EL (cell line): ENCODE results near the gene VRK3.
A peak's percentile ranks its signal among the peaks of the same experiment; 100 is the strongest.
"Not testable (repeated sequence)": the region's sequence is repeated elsewhere in the genome, so short reads cannot be mapped to it uniquely, and the experiment has no call there.

ENCODE experiments used
- DNase-seq: peaks from one replicate; pipeline ENCODE4 v3.0.0-alpha.2; 2016

The VRK3 gene, protein sequence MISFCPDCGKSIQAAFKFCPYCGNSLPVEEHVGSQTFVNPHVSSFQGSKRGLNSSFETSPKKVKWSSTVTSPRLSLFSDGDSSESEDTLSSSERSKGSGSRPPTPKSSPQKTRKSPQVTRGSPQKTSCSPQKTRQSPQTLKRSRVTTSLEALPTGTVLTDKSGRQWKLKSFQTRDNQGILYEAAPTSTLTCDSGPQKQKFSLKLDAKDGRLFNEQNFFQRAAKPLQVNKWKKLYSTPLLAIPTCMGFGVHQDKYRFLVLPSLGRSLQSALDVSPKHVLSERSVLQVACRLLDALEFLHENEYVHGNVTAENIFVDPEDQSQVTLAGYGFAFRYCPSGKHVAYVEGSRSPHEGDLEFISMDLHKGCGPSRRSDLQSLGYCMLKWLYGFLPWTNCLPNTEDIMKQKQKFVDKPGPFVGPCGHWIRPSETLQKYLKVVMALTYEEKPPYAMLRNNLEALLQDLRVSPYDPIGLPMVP

DNA sequence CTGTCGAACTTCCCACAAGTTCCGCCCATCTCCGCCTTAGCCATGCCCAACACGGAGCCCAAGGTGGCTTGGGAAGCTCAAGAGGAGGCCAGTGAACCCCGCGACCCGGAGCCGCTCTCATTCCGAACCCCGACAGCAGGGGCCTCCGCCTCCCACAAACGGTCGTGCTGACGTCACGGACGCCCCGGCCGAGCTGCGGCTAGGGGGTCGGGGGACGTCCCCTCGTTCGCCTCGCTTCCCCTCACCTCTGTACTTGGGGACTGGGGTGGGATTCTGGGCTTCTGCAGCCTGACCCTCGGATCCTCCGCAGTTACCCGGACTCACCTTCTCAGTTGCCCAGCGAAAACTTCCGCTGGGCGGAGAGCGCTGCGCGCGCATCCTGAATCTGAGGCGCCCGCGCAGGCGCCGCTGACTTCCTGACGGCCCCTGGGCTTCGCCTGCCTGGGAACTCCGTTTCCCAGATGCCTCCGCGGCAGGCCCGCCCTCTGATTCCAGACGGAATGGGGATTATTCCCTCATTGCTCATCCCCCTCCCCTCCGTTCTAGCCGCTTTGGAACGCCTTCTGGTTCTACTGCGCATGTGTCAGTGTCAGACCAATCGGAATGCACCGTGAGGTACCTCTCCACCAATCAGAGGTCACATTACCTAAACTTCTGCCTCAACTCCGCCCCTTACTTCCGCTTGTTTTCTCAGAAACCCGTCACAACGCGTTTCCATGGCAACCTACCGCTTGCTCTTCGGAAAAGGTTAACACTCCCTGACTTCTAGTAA, at the start of gene VRK3:
TSS of gene VRK3 (minus strand) at position 351 of the 772 bp plus-strand sequence. CDS start 9,210 bp downstream, outside the sequence.
- peak; percentile 100 for DNase-seq

DNA sequence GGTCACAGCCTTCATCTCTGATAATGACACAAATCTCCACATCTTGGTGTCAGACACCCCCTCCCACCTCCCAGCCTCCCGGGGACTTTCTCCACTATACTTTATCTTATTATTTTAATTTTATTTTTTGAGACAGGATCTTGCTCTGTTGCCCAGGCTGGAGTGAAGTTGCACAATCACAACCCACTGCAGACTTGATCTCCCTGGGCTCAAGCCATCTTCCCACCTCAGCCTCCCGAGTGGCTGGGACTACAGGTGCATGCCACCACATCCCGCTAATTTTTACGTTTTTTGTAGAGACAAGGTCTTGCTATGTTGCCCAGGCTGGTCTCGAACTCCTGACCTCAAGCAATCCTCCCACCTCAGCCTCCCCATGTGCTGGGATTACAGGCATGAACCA, 43.2 kb upstream of the VRK3 start:
- not testable (repeated sequence) for DNase-seq

DNA sequence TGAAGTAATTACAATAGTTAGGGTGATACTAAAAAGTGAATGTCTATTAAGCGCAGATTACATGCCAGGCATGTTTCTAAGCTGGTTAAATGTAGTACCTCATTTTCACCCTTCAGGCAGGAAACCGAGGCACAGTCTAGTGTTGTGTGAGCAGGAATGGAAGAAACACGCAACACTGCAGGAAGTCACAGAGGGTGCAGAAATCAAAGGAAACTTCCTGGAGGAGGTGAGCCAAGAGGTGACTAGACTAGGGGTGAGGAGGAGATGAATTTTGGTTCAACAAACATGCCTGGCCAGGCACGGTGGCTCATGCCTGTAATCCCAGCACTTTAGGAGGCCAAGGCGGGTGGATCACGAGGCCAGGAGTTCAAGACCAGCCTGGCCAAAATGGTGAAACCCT, 42.4 kb upstream of the VRK3 start:
- no peak for DNase-seq

DNA sequence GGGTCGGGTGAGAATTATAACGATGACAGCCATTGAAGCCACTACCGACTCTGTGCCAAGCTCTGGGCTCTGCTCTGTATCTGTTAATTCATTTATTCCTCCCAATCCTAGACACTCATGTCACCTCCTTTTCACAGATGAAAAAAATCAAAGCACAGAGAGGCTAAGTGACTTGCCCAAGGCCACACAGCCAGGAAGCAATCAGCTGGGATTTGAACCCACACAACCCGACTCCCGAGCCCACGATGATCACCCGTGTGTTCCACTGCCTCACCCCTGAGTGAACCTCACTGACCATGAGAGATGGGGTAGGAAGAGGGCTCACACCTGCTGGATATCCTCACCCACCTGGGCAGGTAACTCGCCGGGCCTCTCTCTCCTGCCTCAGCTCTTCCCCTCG, 40.8 kb upstream of the VRK3 start:
- no peak for DNase-seq

DNA sequence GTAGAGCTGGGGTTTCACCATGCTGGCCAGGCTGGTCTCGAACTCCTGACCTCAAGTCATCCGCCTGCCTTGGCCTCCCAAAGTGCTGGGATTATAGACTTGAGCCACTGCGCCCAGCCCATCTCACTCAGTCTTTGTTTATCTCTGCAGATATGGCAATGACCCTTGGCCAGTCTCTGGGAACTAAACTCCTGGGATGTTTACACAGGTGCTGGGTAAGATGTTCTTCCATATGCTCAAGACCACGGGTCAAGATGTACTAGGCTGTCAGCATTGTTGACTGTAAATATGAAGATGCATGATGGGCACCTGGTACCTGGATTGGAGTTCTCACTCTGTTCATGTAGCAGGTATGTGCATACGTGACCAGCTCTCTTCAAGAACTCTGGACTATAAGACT, 36.5 kb upstream of the VRK3 start:
- DNase-seq: no peak

DNA sequence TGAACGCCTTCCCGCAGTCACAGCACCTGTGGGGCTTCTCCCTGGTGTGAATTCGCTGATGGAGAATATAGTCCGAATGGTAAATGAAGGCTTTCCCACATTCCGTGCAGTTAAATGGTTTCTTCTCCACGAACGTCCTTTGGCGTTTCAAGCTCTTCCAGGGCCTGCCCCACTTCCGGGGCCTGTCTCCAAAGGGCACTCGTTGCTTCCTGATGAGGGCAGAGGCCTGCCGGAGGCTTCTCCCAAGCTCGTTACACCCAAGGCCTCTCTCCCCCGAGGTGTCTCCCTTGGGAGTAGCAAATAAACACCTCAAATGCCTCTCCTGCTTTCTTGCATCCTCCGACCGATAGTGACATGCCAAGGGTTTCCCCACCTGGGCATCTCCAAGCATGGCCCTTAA, 34.9 kb upstream of the VRK3 start:
- DNase-seq: no peak

DNA sequence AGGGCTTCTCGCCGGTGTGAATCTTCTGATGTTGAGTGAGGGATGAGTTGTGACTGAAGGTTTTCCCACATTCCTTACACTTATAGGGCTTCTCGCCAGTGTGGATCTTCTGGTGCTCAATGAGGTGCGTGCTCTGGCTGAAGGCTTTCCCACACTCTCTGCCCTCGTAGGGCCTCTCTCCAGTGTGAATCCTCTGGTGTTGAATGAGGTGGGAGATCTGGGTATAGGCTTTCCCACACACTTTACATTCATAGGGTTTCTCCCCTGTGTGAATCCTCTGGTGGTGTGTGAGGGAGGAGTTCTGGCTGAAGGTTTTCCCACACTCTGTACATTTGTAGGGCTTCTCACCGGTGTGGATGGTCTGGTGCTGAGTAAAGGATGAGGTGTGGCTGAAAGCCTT, 33.9 kb upstream of the VRK3 start:
- no peak for DNase-seq

DNA sequence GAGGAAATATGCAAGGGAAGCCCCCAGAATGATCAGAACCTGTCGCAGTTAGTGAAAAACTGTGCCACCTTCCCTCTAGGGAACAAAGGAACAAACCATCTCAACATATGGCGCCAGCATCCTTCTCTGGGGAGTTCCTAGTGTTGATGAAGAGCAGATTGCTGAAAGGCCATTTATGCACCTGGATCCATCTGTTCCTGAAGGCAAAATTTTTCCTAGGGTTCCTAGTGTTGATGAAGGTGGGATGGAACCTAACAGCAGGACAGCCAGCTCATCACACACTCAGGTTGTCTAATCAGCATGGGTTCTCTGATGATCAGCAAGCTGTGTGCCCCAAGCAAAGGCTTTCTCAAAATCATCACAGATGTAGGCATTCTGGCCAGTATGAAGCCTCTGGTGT, 33.3 kb upstream of the VRK3 start:
- DNase-seq: no peak

DNA sequence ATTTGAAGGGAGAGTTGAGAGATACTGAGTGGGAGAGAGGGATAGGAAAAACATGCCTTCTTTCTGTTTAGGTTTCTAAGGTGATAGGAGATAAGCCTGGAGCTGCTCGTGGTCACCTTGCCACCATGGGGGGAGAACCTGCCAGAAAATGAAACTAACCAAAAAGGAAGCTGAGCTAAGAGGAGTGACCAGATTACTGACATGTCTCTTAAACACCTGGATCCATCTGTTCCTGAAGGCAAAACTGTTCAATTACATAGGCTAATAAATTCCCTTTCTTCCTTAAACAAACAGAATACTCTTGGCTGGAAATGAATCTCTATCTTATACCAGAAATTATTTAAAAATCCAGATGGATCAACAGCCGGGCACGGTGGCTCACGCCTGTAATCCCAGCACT, 27.9 kb upstream of the VRK3 start:
- DNase-seq: no peak

DNA sequence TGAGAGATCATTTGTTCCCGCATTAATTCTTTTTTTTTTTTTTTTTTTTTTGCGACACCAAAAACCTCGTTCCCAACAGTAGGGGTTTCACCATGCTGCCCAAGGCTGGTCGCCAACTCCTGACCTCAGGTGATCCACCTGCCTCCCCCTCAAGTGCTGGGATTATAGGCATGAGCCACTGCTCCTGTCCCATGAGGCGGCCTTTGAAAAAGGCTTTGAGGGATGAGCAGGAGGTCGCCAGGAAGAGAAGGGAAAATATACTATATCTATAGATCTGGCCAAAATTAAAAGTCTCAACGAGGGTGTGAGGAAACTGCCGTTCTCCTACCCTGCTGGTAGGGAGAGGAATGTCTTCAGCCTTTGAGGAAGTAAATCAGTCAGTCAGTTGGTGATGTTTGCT, 26.8 kb upstream of the VRK3 start:
- no peak for DNase-seq

DNA sequence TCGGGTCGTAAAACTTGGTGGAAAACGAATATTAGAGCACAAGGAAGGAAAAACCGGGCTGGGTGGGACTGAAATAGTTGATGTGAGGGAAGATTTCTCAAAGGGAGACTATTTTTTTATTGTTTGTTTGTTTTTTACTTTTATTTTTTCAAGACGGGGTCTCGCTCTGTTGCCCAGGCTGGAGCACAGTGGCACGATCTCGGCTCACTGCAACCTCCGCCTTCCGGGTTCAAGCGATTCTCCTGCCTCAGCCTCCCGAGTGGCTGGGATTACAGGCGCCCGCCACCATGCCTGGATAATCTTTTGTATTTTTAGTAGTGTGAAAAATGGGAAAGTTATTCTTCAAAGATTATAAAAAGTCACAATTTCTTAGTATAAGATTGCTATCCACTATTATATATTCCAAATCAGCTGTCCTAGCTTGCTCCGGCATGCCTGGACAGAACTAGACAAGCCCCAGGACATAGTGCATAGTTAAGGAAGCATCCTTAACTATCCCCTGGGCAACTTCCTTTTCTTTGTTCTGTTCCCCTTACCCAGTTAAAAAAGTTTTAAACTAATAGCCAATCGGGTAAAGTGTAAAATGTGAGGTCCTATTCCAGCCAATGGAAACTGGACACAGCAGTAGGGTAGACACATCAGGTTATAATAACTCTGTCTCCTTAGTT, 26.2 kb upstream of the VRK3 start:
- DNase-seq: not testable (repeated sequence)

DNA sequence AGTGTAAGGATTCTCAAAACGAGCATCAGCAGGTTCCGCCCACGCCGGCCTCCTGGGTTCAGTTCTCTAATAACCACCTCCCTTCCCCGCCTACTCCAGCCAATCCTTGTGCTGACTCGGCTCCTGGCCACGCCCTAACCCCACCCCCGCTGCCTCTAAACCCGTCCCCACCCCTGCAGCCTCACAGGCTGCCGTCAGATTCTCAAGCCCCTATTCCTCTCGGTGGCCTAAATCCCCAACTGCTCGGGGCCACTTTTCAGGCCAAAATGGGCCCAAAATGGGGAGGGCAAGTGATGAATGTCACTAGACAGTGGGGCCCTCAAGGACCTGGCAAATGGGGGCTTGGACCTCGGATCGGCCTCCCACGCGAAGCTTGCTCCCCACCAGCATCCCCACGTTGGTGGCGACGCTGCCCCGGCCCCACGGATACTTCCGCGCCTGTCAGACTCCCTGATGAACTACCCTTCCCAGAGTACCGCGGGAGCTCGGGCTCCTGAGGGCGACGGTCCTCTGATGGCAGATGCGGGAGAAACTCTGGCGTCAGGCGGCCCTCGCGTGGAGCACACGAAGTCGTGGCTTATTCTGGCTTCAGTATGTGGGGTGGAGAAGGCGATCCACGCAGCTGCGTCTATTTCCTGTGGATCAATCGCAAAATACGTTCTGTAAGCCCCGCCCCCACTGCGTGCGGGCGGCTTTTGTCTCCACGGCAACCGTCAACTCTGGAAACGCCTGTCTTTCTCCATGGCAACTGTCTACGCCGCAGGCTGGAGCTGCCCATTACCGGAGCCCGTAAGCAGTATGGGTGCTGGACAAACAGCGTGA, 25.4 kb upstream of the VRK3 start:
- DNase-seq: peak; percentile 60

DNA sequence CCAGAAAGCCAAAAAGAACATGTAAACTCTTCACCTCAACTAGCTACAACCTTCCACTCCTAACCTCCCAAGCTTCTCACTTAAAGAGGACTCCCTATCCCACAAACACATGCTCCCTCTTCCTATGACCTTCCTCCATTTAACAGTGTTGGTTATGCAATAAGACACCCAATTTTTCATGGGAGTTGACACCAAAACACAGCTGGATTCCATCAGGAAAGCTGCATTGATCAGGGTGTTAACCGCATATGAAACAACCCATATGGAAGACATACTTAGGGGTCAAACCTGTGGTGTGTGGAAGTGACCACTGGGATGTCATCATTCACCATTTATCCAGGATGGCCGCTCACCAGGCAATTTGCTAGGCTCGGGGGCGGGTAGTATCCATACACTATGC, 22.5 kb upstream of the VRK3 start:
- DNase-seq: no peak

DNA sequence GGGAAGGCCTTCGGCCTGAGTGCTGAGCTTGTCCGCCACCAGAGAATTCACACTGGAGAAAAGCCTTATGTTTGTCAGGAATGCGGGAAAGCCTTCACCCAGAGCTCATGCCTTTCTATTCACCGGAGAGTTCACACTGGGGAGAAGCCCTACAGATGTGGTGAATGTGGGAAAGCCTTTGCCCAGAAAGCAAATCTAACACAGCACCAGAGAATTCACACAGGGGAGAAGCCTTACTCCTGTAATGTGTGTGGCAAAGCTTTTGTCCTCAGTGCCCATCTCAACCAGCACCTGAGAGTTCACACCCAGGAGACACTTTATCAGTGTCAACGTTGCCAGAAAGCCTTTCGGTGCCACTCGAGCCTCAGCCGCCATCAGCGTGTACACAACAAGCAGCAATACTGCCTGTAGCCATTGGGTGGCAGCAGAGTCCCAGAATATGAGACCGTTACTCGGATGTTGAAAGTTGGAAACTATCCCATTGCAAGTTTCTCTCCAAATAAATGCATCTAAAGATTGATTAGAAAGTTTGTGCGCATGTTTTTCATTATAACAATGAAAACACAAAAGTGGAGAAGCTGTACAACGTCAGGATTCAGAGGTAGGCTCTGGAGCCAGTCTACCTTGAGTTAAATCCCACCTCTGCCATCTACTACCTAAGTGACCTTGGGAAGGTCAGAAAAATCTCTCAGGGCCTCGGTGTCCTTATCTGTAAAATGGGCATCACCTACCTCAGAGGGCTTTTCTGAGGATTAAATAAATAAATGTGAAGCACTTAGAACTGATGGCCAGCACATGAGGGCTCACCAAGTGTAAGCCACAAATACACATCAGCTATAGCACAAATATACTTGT, 21.7 kb upstream of the VRK3 start:
- DNase-seq: no peak

DNA sequence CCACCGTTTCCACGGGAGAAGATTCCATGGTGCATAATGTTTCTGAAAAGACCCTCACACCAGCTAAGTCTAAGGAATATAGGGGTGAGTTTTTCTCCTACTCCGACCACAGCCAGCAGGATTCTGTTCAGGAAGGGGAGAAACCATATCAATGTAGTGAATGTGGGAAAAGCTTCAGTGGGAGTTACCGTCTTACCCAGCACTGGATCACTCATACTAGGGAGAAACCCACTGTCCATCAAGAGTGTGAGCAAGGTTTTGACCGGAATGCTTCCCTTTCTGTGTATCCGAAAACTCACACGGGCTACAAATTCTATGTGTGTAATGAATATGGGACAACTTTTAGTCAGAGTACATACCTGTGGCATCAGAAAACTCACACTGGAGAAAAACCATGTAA, 19.8 kb upstream of the VRK3 start:
- no peak for DNase-seq

DNA sequence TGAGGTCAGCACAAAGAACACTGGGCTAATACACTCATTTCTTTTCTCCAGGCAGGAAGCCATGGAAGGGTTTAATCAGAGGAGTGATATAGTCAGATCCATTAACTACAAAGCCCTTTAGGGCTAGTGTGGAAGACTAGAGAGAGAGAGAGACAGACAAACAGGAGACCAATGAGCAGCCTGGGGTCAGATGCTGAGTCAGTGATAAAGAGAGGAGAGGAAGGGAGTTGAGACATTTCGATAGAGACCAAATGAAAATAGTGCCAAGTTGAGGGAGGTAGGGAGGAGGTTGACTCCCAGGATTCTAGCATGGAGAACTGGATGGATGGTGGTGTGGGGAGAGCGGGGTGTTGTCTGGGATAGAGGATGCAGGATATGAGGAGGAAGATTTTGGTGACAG, 18.8 kb upstream of the VRK3 start:
- no peak for DNase-seq

DNA sequence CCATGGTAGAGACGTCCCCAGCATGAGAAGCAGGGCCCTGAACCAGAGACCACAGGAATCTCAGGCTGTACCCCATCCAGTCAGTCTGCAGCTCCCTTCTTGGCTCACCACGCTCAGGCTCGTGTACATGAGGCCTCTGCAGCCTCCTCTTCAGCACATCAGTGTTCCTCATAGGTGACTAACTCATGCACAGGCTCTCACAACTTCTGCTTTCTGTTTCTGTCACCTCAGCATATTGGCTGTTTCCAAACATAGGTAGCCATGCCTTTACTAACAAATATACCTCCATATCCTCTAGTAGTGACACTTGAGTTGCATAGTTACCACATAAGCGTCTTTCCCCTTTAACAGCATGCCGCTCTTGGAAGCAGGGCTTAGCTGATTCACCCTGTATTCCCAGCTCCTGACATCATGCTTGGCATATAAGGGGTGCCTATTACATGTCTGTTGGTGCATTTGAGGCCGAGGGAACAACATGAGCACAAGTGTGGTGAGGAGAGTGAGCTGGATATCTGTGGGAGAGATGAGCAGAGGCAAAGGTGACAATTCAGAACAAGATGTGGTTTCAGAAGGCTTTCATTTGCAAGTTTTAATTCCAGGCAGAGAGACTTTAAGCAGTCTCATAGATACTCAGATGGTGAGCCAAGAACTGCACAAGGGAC, 17.3 kb upstream of the VRK3 start:
- DNase-seq: no peak

DNA sequence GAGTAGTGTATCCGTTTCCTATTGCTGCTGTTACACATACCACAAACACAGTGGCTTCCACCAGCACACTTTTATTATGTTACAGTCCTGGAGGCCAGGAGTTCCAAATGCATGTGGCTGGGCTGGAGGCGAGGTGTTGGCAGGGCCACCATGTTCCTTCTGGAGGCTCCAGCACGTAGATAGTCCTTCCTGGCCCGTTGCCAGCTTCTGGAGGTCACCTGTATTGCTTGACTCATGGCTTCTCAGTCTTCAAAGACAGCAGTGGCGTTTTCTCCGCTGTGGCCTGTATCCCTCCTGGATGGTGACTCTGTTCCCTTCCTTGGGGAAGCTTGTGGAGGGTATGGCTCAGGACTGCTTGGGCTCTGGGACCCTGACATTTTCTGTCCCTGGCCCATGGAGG, 15.8 kb upstream of the VRK3 start:
- DNase-seq: no peak

DNA sequence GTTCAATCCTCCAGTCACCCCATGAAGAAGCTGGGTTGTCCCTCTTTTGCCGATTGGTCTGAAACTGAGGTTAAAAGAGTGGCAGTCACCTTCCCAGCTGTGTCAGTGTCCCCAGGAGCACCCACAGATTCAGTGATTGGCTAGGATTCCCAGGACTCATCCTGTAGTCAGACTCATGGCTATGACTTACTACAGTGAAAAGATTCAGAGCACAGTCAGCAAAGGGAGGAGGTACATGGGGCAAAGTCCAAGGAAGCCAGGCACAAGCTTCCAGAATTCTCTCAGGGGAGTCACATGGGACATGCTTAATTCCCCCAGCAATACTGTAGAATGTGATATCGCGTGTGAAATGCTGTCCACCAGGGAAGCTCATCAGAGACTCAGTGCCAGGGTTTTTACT, 14.8 kb upstream of the VRK3 start:
- no peak for DNase-seq

DNA sequence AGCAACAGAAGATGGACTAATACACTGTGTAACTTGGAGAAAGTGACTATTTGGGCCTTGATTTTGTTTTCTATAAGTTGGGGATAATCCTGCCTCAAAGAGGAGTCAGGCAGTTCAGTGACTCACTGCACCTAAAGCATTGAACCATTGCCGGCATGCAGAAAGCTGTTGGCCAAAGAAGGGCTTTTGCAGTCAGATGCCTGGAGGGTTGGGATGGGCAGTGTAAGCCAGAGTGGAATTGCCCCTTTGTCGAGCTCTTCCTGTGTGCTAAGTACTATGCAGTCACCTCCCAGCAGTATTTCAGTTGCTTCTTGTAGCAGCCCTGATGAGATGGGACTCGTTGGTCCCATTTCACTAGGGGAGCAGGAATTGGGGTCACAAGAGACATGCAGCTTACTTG, 11.7 kb upstream of the VRK3 start:
- no peak for DNase-seq

DNA sequence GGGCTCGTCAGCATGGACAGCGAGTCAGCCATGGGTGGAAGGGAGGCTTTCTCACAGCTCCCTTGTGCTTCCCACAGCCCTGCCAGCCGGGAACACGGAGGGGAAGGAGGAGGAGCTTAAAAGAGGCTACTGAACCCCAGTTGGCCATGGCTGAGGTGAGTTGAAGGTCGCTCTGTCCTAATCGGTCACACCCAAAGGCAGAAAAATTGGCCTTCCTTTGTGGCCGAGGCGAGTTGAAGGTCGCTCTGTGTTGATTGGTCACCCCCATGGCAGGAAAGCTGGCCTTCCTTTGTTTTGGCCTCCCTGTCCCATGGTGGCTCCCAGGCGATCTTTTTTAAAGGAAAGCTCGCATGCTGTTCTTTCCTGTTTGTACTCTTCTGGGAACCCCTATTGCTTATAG, 5.8 kb upstream of the VRK3 start:
- DNase-seq: no peak
